ENCODE results near the gene TBL3. TPM values are rescaled to one million over a fixed set of nuclear protein-coding genes. Genes with fewer than 3 reads are reported as not detected.

TBL3 gene
- total and polyA plus RNA-seq, 9 of the 15 experiments (the other 6 are each of a cell fraction or from before 2014, with no cell fraction given), result 0.97 to 117 (median 24.5) TPM

DNA sequence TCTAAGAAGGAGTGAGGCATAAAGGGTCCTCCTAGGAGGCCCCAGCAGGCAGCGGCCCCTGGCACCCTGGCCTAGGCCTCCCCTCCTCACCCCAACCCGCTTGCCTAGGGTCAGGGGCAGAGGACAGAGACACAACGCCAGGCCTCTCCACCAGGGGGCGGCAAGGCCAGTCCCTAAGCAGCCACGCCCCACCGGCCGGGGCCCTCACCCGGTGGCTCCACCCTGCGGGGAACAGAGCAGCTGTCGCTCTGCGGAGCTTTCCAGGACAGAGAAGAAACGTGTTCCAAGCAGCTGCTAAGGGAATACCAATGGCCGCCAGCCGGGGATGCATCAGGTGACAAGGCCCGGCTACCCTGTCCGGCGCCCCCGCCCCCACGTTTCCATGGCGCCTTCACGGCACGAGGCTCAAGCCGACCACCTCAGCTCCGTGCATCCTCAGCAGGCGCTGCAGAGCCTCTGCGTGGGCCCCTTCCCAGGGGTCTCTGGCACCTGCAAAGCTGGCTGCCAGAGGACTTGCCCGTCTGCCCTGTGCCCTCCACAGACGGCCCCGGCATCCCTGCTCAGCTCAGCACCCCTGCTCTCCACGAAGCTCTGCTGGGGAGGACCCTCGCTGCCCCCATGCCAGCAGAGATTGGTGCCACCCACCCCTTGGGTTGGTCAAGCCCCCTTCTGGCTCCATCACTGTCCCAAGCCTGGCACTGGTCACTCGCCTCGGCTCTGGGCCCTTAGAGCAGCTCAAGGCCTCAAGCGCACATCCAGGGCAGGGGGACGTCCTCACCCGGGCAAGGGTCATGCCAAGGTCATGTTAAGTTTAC, 32.2 kb downstream of the TBL3 start (continued):
- no peak for TF ChIP-seq PBX2 (CRISPR knock-in tag; IDR thresholded peaks at IDR 0.05; ENCODE audit: low read depth)
- TF ChIP-seq PBX2 (tag; conservative IDR thresholded peaks at IDR 0.05; ENCODE audit: low read depth), result peak; percentile 25; the same call in 1 of the 2 replicates
- peak; percentile 61 to 73 for TF ChIP-seq RAD21 (CRISPR knock-in tag; conservative IDR thresholded peaks at IDR 0.05 in 1 of 2, IDR thresholded peaks at IDR 0.05 in 1 of 2)
- peak; percentile 76 for TF ChIP-seq CXXC5 (CRISPR knock-in tag; IDR thresholded peaks at IDR 0.05)
- TF ChIP-seq DACH1 (IDR thresholded peaks at IDR 0.05; ENCODE audit: partially characterized antibody), result peak; percentile 78
- no peak for TF ChIP-seq PYGO2 (tag; IDR thresholded peaks at IDR 0.05)
- TF ChIP-seq AFF4 (CRISPR knock-in tag; IDR thresholded peaks at IDR 0.05), result no peak
- TF ChIP-seq, protein P1, sequence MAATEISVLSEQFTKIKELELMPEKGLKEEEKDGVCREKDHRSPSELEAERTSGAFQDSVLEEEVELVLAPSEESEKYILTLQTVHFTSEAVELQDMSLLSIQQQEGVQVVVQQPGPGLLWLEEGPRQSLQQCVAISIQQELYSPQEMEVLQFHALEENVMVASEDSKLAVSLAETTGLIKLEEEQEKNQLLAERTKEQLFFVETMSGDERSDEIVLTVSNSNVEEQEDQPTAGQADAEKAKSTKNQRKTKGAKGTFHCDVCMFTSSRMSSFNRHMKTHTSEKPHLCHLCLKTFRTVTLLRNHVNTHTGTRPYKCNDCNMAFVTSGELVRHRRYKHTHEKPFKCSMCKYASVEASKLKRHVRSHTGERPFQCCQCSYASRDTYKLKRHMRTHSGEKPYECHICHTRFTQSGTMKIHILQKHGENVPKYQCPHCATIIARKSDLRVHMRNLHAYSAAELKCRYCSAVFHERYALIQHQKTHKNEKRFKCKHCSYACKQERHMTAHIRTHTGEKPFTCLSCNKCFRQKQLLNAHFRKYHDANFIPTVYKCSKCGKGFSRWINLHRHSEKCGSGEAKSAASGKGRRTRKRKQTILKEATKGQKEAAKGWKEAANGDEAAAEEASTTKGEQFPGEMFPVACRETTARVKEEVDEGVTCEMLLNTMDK (IDR thresholded peaks at IDR 0.05; ENCODE audit: borderline replicate concordance, insufficient read depth, low read depth, low read length, poor library complexity, severe bottlenecking), result peak; percentile 100
- TF ChIP-seq ADNP (tag; IDR thresholded peaks at IDR 0.05), result no peak
- no peak for TF ChIP-seq MAFK (IDR thresholded peaks at IDR 0.05; ENCODE audit: low read length)
- peak; percentile 91 for TF ChIP-seq HMGN3 (IDR thresholded peaks at IDR 0.05; ENCODE audit: borderline replicate concordance, extremely low read depth, insufficient read length, low read depth, low read length)
- TF ChIP-seq CREM (IDR thresholded peaks at IDR 0.05; ENCODE audit: low read depth), result peak; percentile 70
- TF ChIP-seq ZNF511 (CRISPR knock-in tag; IDR thresholded peaks at IDR 0.05), result peak; percentile 19; the same call in 1 of the 2 replicates
- TF ChIP-seq ZFP91 (CRISPR knock-in tag; IDR thresholded peaks at IDR 0.05), result 0 out of 2 replicates have a peak, but pooled peaks have one; percentile 31
- 0 out of 2 replicates have a peak, but pooled peaks have one; percentile 35 for TF ChIP-seq ZNF384 (IDR thresholded peaks at IDR 0.05; ENCODE audit: low read depth, low read length)
